NCI-H82 treated with DMSO at 0.1 percent for 48 hours (cell line): Measurements from ENCODE around the gene TXLNB.

ENCODE experiments used
- DNase-seq: peaks from one replicate; lab custom pipeline; 2025; ENCODE audit not compliant: unreplicated experiment; lab: John Stamatoyannopoulos, UW

The TXLNB gene

DNA sequence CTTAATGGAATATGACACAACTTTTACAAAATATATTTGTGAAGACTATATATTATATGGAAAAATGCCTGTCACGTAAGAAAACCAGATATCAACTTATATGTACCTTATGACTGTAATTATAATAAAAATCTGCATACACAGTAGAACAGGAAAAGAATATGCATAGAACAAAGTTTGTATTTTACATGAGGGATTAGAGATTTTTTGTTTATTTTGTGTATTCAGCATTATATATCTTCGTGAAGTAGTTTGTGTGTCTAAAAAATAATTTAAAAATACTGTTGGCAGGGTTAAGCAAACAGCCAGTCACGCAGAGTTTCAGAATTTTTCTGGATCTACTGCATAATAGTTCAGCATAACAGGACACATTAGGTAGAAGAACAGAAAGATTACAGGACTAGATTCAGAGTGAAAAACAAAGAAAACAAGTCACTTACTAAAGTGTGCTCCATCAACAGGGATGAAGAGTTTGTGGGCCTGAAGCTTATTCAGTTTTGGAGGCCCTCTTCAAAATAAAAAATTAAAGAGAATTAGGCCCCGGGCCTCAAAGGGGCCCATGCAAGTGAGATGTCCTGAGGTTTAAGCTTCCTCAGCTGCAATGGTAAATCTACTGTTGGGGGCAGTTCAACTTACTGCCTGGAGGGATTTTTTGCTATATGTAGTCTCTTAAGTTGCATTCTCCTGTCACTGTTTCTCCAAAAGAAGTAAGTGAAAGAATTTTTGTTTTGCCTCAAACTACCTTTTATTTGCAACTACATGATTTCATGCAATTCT is 16.3 kb downstream of the TXLNB start:
- no peak for DNase-seq

DNA sequence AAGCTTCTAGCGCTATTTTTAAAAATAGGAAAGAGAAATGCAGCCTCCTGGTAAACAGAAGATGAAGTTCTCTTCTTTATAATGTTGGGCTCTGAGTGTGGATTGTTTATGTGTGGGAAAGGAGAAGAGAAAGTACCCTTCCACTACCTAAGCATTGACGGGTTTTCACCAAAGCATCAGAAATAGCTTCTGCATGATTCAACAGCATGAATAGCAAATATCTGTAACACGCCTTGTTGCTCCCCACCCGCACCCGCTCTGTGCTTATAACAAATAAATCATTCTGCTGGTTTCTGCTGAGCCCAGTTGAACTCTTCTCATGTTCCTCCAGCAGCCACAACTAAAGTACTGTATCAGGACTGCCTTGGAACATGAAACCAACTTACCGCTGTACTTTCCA is 20.7 kb downstream of the TXLNB start:
- DNase-seq: no peak

DNA sequence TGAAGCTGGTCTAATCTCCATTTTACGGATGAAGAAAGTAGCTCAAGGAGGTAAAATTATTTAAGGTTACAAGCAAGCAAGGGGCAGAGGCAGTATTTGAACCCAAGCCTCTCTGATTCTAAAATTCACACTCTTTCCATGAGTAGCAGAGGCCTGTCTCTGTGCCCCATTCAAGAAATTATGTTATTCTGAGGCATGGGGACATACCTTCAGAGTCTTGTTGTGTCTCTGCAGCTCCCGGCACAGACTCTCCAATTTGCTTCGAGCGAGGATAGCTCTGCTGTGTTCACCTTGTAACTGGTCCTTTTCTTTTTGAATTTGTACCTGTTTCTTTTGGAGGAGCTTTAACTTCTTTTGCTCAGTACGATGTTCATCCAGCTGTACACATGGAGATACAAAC is 21.5 kb downstream of the TXLNB start:
- no peak for DNase-seq

DNA sequence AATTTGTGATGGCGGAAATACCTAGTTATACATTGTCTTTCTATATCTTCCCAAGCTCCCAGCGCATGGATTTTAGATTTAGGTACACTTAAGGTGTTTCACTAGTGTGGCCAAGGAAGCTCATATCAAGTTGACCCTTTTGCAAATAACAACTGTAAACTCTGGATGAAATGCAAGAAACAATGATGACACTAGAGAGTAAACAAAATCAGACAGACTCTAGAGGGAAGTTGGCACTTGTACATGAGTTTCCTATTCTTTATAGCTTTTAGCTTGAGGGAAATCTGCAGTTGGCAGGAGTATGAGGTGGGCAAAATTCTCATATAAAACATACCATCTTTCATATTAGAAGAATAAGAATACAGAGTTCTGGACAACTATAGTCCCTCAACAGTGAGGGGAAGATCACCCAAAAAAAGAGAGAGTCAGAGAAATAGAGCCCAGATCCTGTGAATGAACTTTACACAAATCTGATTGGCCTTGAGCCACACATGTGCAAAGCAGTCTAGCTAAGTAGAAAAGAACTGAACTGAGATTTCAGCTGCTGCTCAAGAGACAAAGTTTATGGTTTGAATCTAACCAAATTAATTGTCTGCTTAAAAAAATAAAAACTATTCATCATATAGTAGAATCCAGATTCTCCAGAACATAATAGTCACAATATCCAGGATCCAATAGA is 26.1 kb downstream of the TXLNB start:
- DNase-seq: no peak

DNA sequence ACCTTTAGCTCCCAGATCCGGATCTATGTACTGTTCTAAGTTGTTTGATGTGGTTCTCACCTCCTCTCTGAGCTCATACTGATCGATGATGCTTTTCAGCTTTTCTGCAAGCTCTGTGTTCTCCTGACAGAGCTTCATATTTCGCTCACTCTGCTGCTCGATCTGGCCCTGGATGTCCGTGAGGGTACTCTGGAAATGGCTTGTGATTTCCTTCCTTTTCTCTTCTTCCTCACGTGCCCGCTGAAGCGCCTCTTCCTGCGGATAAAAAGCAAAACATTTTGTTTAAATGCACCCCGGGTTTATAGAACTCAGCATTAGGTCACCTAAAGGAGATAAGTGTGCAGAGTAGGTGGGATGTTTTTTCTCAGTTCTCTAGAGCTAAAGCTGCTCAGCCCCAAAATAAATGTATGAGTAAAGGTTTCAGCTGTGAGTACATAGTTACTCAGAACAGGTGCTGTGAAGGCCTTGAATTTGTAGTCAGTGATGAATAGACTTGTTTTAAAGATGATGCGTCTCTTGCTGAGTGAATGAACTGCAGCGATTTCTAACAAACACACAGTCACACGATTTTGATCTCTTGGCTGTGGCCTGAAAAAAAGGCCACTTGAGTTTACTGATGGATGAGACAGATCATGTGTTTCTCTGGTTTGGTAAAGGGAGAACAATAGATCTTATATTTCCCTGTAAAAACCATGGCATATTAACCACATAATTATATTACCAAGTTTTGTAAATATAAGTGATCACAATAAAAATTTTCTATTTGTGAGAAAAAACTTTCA is 29.1 kb downstream of the TXLNB start:
- no peak for DNase-seq

DNA sequence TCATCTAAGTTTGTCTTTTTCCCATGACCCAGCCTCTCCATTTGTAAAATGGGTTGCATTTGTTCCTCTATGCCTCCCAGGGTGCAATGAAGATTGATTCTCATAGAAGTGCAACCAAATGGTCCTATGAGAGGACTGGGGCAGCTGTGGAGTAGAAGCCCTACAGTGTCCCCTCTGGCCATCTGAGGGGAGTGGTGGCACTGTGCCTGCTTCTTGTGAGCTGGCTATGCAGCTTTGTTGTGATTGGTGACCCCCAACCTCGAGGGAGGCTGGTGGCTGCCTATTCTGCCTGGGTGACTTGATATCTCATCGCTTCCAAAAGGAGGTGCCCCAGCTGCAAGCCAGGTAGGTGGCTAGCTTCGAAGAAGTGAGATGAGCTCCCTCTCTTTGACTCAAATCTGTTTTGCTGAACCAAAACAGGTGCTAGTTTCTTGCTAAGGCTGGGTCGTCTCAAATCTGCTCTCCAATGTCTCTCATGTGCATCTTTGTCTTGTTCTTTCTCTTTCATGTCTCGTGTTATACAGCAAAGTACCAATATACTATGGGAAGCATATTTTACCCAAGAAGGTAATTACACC is 33.9 kb downstream of the TXLNB start:
- DNase-seq: no peak

DNA sequence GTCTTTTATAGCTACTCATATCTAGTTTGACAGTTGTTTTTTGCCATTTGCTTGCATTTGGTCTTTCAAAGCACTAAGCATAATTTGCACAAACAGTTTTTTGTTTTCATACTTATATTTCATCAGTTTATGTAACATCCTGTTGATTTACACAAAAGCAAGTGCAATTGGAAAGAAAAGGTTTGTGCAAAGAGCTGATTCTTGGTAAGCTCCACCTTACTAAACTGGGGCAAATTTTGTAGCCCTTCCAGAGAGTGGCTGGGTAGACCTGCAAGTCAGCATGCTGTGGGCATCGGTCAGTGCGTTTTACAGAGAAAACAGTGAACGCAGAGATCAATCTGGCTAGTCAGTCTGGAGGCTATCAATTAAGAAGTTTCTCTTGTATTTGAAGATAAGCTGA is 34.5 kb downstream of the TXLNB start:
- DNase-seq: no peak

DNA sequence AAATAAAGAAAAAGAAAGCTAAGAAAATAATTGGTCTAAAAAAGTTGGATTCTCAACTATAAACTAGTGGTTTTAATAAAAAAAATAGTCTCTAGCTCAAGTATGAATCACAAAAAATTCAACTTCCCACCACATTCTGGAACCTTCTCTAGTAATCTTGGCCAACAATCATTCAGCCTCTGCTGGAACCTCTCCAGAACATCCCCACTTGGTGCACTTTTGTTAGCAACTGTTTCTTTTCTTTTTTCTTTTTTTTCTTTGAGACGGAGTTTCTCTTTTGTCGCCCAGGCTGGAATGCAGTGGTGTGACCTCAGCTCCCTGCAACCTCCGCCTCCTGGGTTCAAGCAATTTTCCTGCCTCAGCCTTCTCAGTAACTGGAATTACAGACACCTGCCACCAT is 35.7 kb downstream of the TXLNB start:
- DNase-seq: no peak

DNA sequence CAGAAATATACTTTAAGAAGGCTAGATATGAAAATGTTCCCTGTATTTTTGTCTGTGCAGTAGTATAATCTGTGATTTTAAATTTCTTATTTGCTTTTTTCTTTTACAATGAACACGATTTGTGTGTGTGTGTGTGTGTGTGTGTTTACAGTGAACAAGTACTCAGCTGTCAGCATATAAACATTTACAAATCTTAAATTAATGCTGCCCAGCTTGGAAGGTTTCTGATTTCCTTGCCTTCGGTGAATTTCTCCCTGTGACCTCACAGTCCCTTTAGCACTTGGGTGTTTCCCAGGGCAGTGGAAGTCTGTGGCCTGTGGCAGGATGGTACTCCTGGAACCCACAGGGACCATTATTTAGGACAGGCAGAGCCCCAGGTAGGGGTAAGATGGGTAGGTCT is 37.6 kb downstream of the TXLNB start:
- no peak for DNase-seq

DNA sequence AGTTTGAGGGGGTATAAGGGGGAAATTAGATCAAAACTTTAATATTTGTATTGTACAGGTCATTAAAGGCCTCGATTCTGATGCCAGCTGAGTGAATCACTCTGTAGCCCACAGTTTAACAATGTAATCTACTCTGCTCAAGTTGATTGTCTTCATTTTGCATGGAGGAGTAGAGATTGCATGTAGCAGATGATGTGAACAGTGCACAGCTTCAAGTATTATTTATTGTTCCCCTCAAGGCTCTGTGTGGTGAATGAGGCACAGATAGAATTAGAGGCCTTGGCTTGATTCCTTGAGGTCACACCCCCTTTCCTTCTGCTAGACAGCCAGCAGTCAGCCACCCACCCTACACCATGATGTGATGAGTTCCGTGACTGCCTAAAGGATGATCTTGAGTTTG is 38.1 kb downstream of the TXLNB start:
- no peak for DNase-seq

DNA sequence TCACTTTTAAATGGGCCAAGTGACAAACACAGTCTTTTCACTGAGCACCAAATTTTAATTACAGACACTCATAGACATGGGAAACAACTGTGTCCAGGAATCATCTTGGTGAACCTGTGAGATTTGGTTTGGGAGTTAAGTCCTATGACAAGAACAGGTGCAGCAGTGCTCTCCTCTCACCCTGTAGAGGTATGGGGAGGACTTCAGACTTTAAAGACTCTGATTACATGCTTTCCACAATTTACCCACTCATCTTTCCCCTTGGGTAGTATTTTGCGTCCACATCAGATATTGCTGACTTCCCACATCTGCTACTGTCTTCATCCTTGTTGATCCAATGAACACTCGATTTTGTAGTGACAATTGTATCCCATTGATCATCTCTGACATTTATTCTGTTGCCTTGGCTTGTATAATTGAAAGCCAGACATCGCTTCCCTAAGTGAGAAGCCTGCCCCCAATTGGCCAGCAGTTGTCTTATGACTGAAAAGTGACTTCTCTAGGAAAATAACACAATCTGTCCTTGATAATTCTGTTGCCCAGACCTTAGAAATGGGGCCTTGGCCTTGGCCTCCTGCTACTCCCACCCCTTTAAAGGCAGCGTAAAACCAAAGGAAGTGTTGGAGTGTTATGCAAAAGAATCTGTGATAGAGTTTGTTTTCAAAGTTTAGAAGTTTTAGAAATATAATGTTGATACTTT is 40.0 kb downstream of the TXLNB start:
- DNase-seq: no peak

DNA sequence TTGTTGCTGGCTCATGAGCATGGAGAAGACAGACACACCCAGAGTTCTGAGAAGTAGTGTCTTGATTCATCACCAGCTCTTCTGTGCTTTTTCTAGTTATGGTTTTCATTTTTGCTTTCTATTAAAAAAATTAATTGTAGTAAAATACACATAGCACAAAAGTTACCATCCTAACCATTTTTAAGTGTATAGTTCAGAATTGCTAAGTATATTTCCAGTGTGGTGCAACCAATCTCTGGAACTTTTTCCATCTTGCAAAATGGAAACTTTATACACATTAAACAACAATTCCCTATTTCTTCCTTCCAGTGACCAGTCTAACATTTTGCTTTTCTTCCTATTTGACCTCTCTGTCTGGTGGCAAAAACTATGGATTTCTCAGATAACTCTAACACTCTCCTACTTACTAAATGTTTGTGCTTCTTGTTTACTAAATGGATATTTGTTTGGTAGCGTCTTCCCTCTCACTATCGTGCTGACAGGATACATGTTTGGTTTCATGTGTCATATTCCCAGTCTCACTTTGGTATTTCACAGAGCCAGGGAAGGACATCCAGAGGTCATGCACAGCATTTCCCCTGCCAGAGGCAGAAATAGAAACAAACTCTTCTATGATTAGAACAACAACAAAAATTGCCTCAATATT is 40.6 kb downstream of the TXLNB start:
- DNase-seq: no peak

DNA sequence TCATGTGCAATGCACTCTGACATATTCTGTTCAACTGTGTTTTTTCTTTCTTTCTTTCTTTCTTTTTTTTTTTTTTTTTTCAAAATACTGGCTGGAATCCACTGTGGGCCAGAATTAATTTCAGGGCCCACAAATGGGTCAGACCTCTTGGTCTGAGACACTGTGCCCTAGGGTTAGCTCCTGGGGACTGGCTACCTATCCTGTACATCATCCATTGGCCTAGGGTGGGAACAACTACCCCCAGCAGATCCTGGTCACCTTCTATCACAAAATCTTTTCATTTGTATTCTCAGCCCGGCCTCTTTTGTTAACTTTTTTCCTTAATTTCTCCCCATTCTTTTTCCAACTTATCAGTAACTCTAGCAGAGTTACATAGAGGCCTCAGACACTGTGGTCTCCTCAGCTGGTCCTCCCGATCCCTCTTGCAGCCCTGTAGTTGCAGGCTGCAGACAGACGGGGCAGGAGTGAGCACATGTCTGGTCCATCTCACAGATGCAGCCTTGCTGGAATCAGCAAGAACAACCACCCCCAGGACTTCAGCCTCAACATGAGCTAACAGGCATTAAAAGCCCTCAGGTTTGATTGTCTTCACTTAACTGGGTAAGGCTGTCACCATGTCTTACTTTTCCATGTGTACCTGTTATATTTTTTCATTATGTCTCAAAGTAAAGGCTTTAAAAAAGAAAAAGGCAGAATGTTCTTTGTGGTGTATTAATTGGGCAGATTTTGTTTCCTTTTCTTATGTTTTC is 41.3 kb downstream of the TXLNB start:
- no peak for DNase-seq

DNA sequence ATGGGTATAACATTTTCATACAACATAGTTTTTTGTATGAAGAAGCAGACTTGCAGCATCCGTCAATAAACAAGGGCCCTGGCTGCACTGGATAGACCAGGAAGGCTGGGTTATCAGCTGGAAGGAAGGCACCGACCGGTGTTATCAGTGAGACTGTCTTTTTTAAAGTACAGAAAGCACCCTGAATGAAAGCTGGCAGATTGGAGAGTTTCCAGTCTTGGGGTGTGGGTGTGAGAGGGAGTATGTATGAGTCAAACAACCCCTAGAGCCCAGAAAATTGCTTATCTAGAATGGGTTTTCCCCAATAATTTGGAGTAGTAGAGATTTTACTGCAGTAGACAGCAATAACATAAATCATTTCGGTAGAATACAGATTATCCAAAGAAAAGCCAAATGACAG is 42.4 kb downstream of the TXLNB start:
- no peak for DNase-seq

DNA sequence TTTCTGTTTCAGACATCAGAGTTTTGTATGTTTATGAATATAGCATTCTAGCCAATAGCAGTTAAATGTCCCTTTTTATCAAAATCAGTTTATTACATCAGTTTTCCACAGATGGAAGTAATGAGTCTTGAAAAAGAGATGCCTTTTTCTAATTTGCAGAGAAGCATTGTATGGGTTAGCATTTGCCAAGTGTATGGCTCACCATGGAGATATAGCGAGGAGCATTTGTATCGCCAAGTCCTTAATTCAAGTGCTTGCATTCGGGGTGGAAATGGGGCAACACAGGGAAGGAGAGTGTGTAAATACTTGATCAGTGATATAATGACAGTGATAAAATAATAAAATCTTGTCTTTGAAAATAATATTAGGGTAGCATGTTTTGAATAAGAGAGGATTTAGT is 42.9 kb downstream of the TXLNB start:
- DNase-seq: no peak

DNA sequence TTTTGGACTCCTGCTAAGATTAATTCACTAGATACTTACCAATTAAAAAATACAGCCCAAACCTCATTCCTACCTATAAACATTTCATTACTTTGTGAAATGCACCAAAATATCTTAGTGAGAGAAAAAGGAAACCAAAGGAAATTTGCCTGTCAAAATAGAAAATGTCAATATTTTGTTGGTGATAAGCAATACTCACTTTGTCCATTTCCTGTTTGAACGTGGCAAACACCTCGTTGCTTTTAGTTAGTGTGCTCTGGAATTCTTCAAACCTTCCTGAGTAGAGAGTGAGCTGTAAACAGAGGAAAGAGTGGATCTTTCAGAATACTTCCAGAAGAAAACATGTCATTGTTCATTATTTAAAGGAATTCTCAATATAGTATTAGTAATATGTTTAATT is 44.2 kb downstream of the TXLNB start:
- DNase-seq: no peak

DNA sequence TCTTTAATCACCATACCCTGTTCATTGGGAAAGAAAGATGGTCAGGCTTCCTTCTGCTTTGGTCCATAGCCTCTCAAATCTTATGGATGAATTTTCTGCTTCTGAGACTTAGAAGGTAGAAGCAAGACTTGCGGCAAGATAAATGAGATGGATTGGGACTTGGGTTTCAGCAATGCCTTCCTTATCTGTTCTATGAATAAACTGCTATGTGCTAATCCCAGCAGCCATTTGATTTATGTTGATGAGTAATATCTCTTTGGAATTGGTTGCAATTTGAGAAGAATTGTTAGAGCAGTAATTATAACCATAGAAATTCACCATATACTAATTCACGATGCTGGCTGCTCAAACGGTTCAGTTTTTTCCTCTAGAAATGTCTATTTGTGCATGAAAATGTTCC is 48.3 kb downstream of the TXLNB start:
- no peak for DNase-seq

DNA sequence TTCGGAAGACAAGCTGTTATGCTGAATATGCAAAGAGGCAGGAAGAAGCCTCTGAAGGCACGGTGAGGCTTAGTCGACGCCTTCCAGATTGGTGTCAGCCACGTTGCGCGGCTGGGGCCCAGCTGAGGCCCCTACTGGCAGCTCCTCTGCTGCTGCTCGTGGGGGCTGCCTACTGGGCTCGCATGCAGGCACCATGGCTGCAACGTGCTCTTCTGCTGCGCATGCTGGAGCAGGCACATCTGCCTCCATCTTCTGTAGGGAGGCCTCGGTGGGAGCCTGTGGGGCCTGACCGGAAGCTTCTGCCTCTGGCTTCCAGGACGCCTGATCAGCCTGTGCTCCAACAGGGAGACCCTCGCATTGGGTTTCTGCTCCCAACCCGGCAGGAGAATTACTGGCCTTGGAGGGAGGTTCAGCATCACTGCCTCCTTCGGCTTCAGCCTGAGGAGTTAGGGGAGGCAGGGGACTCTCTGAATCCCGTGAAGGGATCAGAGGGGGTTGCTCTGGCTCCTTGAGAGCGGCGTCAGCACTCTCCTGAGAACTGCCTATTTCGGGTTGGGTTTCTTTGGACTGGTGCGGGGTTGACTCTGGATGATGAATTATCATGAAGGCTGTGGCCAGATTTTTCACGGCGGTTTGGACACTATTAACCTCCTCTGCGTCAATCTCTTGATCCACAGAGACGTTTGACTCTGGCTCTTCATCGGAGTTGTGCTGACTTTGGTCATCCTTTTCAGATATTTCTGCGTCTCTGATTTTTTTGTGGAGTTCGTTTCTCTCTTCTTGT is 49.1 kb downstream of the TXLNB start:
- DNase-seq: no peak
